ENCODE results near the gene ZNF644. TPM values are rescaled to one million over a fixed set of nuclear protein-coding genes. Genes with fewer than 3 reads are reported as not detected.
"Not testable (repeated sequence)": the region's sequence is repeated elsewhere in the genome, so short reads cannot be mapped to it uniquely, and the experiment has no call there.

ZNF644 gene
- total RNA-seq, 1 donor from 2014 or later = 50.4 TPM

DNA sequence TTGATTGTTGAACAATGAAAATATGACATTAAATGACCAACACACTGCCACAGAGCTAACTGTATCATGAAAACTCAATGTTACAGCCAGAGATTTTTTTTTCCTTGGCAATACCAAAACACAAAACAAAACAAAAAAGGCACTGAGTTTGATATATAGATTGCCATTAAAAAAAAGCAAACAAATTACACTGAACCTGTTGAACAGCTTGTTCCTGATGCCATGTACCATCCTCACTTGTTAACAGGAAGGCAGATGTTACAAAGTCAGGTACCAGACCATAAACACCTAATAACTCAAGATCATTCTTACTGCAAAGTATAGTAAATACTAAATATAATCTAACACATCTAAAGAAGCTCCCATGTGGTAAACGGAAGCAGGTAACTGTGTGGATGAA is 75.2 kb downstream of the ZNF644 start:
- no peaks in the 10 kb centered on the region for H3K27me3 ChIP-seq (ENCODE audit: control insufficient read depth, insufficient read depth, low read length)
- TF ChIP-seq, protein P1, sequence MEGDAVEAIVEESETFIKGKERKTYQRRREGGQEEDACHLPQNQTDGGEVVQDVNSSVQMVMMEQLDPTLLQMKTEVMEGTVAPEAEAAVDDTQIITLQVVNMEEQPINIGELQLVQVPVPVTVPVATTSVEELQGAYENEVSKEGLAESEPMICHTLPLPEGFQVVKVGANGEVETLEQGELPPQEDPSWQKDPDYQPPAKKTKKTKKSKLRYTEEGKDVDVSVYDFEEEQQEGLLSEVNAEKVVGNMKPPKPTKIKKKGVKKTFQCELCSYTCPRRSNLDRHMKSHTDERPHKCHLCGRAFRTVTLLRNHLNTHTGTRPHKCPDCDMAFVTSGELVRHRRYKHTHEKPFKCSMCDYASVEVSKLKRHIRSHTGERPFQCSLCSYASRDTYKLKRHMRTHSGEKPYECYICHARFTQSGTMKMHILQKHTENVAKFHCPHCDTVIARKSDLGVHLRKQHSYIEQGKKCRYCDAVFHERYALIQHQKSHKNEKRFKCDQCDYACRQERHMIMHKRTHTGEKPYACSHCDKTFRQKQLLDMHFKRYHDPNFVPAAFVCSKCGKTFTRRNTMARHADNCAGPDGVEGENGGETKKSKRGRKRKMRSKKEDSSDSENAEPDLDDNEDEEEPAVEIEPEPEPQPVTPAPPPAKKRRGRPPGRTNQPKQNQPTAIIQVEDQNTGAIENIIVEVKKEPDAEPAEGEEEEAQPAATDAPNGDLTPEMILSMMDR (IDR thresholded peaks at IDR 0.05; ENCODE audit: insufficient read depth, low read length, poor library complexity, severe bottlenecking) = no peak
- H3K4me3 ChIP-seq (ENCODE audit: low read depth, low read length) = no peak overlapping the region
- no peak for DNase-seq (ENCODE audit: low read depth)
- no peaks in the 10 kb centered on the region for H3K36me3 ChIP-seq (ENCODE audit: control insufficient read depth, insufficient read depth, low read length)

DNA sequence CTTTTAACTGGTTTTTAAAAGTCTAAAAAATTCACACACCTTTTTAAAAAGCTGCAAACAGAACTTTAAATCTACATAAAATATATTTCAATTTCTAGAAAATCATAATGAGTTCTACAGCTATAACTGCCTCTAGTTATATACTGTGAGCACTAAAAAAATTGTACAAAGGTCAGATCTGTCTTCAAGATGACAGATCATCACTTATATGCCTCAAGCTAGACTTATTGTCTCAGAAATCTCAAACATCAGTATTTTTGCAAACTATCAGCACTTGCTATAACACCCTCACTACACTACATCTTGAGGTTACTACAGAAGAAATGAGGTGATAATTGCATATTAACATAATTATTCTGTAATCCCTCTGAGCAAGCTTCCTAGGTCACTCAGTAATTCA is 76.5 kb downstream of the ZNF644 start:
- Histone ChIP-seq H3K27me3 (ENCODE audit: control insufficient read depth, insufficient read depth, low read length) (no peaks in the 10 kb centered on the region), H3K4me3 (ENCODE audit: low read depth, low read length) (no peak overlapping the region), H3K36me3 (ENCODE audit: control insufficient read depth, insufficient read depth, low read length) (no peaks in the 10 kb centered on the region)
- TF ChIP-seq, protein P1 (IDR thresholded peaks at IDR 0.05; ENCODE audit: insufficient read depth, low read length, poor library complexity, severe bottlenecking) = no peak
- no peak for DNase-seq (ENCODE audit: low read depth)

DNA sequence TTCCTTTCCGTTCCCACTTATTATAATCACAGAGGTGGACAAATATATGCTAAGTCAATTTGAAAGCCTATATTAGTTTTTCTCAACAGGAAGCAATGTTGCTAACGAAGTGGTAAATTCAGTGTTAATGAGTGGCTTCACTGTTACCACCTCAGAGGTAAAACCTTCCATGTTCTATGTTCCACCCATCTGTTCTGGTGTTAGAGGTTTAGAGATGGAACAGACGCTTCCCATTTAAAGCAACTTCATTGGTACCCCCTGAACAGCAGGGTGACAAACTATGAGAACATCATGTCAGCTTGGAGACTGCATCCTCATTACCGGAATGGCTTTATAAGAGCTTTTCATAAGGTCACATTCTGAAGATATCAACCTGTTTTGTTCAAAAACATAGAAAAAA is 77.9 kb downstream of the ZNF644 start:
- no peaks in the 10 kb centered on the region for H3K36me3 ChIP-seq (ENCODE audit: control insufficient read depth, insufficient read depth, low read length)
- TF ChIP-seq, protein P1 (IDR thresholded peaks at IDR 0.05; ENCODE audit: insufficient read depth, low read length, poor library complexity, severe bottlenecking) = no peak
- DNase-seq (ENCODE audit: low read depth) = no peak
- H3K27me3 ChIP-seq (ENCODE audit: control insufficient read depth, insufficient read depth, low read length) = no peaks in the 10 kb centered on the region
- H3K4me3 ChIP-seq (ENCODE audit: low read depth, low read length) = no peak overlapping the region

DNA sequence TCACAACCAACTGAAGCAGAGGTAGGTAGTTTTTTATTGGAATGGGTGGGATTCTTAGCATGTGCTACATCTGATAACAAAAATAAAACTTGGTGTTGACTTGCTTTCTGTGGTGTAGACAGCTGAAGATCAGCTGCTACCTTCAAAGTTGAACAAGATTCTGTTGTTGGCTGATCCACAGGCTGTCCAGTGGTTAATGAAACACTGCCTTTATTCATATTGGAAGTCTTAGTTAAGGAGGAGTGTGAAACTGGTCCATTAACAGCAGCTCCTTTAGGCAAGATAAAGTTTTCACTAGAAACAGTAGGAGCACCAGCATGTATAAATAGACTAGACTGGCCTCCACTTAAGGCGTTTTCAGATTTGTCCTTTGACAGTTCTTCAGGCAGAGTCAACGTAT is 81.1 kb downstream of the ZNF644 start:
- no peaks in the 10 kb centered on the region for H3K27me3 ChIP-seq (ENCODE audit: control insufficient read depth, insufficient read depth, low read length)
- H3K4me3 ChIP-seq (ENCODE audit: low read depth, low read length) = no peak overlapping the region
- TF ChIP-seq, protein P1 (IDR thresholded peaks at IDR 0.05; ENCODE audit: insufficient read depth, low read length, poor library complexity, severe bottlenecking) = no peak
- H3K36me3 ChIP-seq (ENCODE audit: control insufficient read depth, insufficient read depth, low read length) = no peaks in the 10 kb centered on the region
- no peak for DNase-seq (ENCODE audit: low read depth)

DNA sequence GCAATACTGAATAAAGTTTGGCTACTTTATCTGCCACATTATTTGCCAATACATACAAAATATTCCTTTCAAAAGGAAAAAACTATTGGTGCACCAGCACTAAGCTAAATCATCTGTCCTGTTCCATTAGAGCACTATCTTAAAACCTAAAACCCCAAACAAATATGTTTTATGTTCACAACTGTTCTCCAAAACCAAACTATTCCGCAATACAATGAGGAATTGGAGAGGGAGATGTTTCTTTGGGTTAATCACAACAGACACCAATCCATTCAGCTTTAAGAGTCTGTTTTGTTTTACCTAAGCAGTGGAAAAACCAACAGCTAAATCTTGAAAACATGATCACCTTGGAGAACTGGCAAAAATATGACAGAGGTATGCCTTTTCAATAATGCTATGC is 85.1 kb downstream of the ZNF644 start:
- no peak overlapping the region for H3K4me3 ChIP-seq (ENCODE audit: low read depth, low read length)
- TF ChIP-seq, protein P1 (IDR thresholded peaks at IDR 0.05; ENCODE audit: insufficient read depth, low read length, poor library complexity, severe bottlenecking) = no peak
- no peaks in the 10 kb centered on the region for H3K27me3 ChIP-seq (ENCODE audit: control insufficient read depth, insufficient read depth, low read length)
- H3K36me3 ChIP-seq (ENCODE audit: control insufficient read depth, insufficient read depth, low read length) = no peaks in the 10 kb centered on the region
- no peak for DNase-seq (ENCODE audit: low read depth)

DNA sequence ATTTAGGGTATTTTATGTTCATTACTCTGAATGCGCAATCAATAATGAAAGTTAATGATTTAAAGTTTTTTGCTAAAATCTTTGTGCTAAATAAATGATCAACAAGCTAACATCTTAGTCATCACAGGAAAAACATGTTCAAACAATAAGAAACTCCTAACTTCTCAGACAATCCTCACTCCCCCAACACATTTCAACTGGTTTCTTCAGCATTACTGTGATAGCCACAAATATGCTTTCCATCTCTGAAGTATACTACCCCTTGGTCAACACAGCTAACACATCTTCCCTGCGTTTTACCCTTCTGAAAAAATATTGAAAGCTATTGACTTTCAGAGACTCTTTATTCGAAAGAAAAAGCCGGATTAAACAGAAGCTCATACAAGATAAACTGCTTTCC is 85.8 kb downstream of the ZNF644 start:
- Histone ChIP-seq H3K36me3 (ENCODE audit: control insufficient read depth, insufficient read depth, low read length) (no peaks in the 10 kb centered on the region), H3K4me3 (ENCODE audit: low read depth, low read length) (no peak overlapping the region), H3K27me3 (ENCODE audit: control insufficient read depth, insufficient read depth, low read length) (no peaks in the 10 kb centered on the region)
- TF ChIP-seq, protein P1 (IDR thresholded peaks at IDR 0.05; ENCODE audit: insufficient read depth, low read length, poor library complexity, severe bottlenecking) = no peak
- no peak for DNase-seq (ENCODE audit: low read depth)

DNA sequence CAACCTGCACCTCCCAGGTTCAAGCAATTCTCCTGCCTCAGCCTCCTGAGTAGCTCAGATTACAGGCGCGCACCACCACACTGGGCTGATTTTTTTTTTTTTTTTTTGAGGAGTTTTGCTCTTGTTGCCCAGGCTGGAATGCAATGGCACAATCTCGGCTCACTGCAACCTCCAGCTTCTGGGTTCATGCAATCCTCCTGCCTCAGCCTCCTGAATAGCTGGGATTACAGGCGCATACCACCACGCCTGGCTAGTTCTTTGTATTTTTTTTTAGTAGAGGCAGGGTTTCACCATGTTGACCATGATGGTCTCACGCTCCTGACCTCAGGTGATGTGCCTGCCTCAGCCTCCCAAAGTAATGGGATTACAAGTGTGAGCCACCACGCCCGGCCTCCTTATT is 93.6 kb downstream of the ZNF644 start:
- H3K36me3 ChIP-seq (ENCODE audit: control insufficient read depth, insufficient read depth, low read length); DNase-seq (ENCODE audit: low read depth); H3K27me3 ChIP-seq (ENCODE audit: control insufficient read depth, insufficient read depth, low read length); H3K4me3 ChIP-seq (ENCODE audit: low read depth, low read length): not testable (repeated sequence)

DNA sequence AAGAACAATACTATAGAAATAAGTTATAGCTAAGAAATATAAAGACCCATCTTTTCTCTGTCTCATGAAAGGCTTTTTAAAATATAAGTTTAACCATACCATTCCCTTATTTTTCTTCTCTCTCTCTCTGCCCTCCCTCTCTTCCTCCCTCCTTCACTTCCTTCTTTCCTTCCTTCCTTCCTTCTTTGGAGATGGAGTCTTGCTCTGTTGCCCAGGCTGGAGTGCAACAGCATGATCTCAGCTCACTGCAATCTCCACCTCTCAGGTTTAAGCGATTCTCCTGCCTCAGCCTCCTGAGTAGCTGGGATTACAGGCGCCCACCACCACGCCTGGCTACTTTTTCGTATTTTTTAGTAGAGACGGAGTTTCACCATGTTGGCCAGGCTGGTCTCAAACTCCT is 94.2 kb downstream of the ZNF644 start:
- not testable (repeated sequence) for H3K4me3 ChIP-seq (ENCODE audit: low read depth, low read length); H3K27me3 ChIP-seq (ENCODE audit: control insufficient read depth, insufficient read depth, low read length); H3K36me3 ChIP-seq (ENCODE audit: control insufficient read depth, insufficient read depth, low read length); DNase-seq (ENCODE audit: low read depth)
